OCI-LY3 (cell line): ENCODE results near the gene EPN2.

Source experiments
- H2AFZ ChIP-seq: fragments of 200-600, 300-600 bp; shearing (Covaris generic); 2 replicates; pipeline ENCODE4 v1.6.0; 2014; ENCODE audit warnings: antibody characterized with exemption, low read depth, low read length
- H3K27ac ChIP-seq: fragments of 200-600, 300-600 bp; sonication (generic); 2 replicates; pipeline ENCODE4 v1.5.1; 2014; ENCODE audit warnings: mild to moderate bottlenecking, low read length, moderate library complexity, mixed read lengths
- H3K27me3 ChIP-seq: fragments of 200-600, 300-600 bp; sonication (generic); 2 replicates; pipeline ENCODE4 v1.6.1; 2014; ENCODE audit warnings: low read depth, low read length, mixed read lengths
- H3K36me3 ChIP-seq: fragments of 200-600, 300-600 bp; sonication (generic); replicated peaks from 2 replicates; pipeline ENCODE3; 2014; ENCODE audit warnings: low read depth, low read length, mixed read lengths
- H3K4me1 ChIP-seq: fragments of 300-600, 200-600 bp; sonication (generic); 2 replicates; pipeline ENCODE4 v1.6.1; 2014; ENCODE audit warnings: low read length, mixed read lengths
- H3K4me2 ChIP-seq: fragments of 200-600, 300-600 bp; sonication (generic); 2 replicates; pipeline ENCODE4 v1.6.1; 2014; ENCODE audit warnings: low read length, mixed read lengths
- H3K4me3 ChIP-seq: fragments of 300-600, 200-600 bp; sonication (generic); 2 replicates; pipeline ENCODE4 v1.5.1; 2014; ENCODE audit warnings: antibody characterized with exemption, mild to moderate bottlenecking, low read length, moderate library complexity
- H3K79me2 ChIP-seq: fragments of 300-600, 200-600 bp; shearing (Covaris generic); 2 replicates; pipeline ENCODE4 v1.6.1; 2014; ENCODE audit warnings: mild to moderate bottlenecking, low read length, mixed read lengths
- H3K9ac ChIP-seq: fragments of 300-600, 200-600 bp; shearing (Covaris generic); 2 replicates; pipeline ENCODE4 v1.6.0; 2014; ENCODE audit warnings: mild to moderate bottlenecking, low read length, moderate library complexity
- H3K9me3 ChIP-seq: fragments of 200-600, 300-600 bp; shearing (Covaris generic); 2 replicates; pipeline ENCODE4 v1.6.1; 2014; ENCODE audit warnings: low read length, mixed read lengths; ENCODE audit not compliant: insufficient read depth
- H4K20me1 ChIP-seq: fragments of 200-600, 300-600 bp; sonication (generic); 2 replicates; pipeline ENCODE4 v1.6.1; 2016; ENCODE audit warnings: low read length, mixed read lengths; ENCODE audit not compliant: insufficient read depth
- EZH2phosphoT487 ChIP-seq: fragments of 200-600 bp; shearing (Covaris generic); IDR thresholded peaks from 2 replicates; pipeline ENCODE4 v1.6.1; 2018; ENCODE audit warnings: antibody characterized with exemption, mixed run types, low read depth
- TF ChIP-seq, protein P1 (sequence below): fragments of 200-600, 300-600 bp; sonication (generic); IDR thresholded peaks from 2 replicates; pipeline ENCODE4 v1.5.1; 2014; ENCODE audit warnings: antibody characterized with exemption, low read length, low read depth

Gene EPN2

GRCh38 chr17:19313746-19314651 is 76.8 kb downstream of the EPN2 start:
- no peaks in the 10 kb centered on the region; the same call in 1 of the 2 replicates for H3K4me1 ChIP-seq
- no peaks in the 10 kb centered on the region for H4K20me1 ChIP-seq
- TF ChIP-seq, protein P1, sequence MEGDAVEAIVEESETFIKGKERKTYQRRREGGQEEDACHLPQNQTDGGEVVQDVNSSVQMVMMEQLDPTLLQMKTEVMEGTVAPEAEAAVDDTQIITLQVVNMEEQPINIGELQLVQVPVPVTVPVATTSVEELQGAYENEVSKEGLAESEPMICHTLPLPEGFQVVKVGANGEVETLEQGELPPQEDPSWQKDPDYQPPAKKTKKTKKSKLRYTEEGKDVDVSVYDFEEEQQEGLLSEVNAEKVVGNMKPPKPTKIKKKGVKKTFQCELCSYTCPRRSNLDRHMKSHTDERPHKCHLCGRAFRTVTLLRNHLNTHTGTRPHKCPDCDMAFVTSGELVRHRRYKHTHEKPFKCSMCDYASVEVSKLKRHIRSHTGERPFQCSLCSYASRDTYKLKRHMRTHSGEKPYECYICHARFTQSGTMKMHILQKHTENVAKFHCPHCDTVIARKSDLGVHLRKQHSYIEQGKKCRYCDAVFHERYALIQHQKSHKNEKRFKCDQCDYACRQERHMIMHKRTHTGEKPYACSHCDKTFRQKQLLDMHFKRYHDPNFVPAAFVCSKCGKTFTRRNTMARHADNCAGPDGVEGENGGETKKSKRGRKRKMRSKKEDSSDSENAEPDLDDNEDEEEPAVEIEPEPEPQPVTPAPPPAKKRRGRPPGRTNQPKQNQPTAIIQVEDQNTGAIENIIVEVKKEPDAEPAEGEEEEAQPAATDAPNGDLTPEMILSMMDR = no peak
- no peak for TF ChIP-seq EZH2phosphoT487
- no peak overlapping the region for H3K9ac ChIP-seq
- H3K27me3 ChIP-seq = no peaks in the 10 kb centered on the region
- no peak overlapping the region for H3K4me2 ChIP-seq
- H3K36me3 ChIP-seq = no peaks in the 10 kb centered on the region
- no peak overlapping the region for H3K4me3 ChIP-seq
- no peaks in the 10 kb centered on the region for H3K79me2 ChIP-seq
- H3K27ac ChIP-seq = no peak overlapping the region
- H3K9me3 ChIP-seq = no peaks in the 10 kb centered on the region
- no peak overlapping the region for H2AFZ ChIP-seq

DNA sequence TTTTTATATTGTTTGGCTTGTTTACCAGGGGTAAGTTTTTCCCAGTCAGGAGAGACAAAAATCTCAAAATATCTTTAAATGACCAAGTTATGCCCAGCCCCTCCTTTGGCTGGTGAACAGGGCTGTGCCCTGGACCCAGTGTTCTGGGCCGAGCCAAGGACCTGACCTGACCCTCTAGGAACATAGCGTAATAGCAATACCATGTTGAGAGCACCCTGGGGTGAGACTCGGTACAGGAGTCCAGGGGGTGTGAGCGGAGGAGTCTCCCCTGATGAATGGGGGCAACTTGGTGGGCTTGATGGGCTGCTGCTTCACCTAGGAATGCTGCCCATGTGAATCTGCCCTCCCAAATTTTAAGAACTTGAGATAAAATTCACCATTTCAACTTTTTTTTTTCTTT is 77.9 kb downstream of the EPN2 start:
- Histone ChIP-seq H3K9ac (no peak overlapping the region), H4K20me1 (no peaks in the 10 kb centered on the region), H3K36me3 (no peaks in the 10 kb centered on the region), H3K79me2 (no peaks in the 10 kb centered on the region), H3K9me3 (no peaks in the 10 kb centered on the region), H3K27ac (no peak overlapping the region), H3K27me3 (no peaks in the 10 kb centered on the region), H3K4me1 (no peaks in the 10 kb centered on the region; the same call in 1 of the 2 replicates), H3K4me3 (no peak overlapping the region), H3K4me2 (no peak overlapping the region), H2AFZ (no peak overlapping the region)
- no peak for TF ChIP-seq EZH2phosphoT487
- TF ChIP-seq, protein P1 = no peak

GRCh38 chr17:19316761-19317358 is 79.7 kb downstream of the EPN2 start:
- TF ChIP-seq, protein P1 = no peak
- TF ChIP-seq EZH2phosphoT487 = no peak
- Histone ChIP-seq H3K79me2 (no peaks in the 10 kb centered on the region), H3K27ac (no peak overlapping the region), H3K36me3 (no peaks in the 10 kb centered on the region), H3K9ac (no peak overlapping the region), H3K9me3 (no peaks in the 10 kb centered on the region), H3K4me1 (no peaks in the 10 kb centered on the region; the same call in 1 of the 2 replicates), H3K4me2 (no peak overlapping the region), H4K20me1 (no peaks in the 10 kb centered on the region), H2AFZ (no peak overlapping the region), H3K4me3 (no peak overlapping the region), H3K27me3 (no peaks in the 10 kb centered on the region)

DNA sequence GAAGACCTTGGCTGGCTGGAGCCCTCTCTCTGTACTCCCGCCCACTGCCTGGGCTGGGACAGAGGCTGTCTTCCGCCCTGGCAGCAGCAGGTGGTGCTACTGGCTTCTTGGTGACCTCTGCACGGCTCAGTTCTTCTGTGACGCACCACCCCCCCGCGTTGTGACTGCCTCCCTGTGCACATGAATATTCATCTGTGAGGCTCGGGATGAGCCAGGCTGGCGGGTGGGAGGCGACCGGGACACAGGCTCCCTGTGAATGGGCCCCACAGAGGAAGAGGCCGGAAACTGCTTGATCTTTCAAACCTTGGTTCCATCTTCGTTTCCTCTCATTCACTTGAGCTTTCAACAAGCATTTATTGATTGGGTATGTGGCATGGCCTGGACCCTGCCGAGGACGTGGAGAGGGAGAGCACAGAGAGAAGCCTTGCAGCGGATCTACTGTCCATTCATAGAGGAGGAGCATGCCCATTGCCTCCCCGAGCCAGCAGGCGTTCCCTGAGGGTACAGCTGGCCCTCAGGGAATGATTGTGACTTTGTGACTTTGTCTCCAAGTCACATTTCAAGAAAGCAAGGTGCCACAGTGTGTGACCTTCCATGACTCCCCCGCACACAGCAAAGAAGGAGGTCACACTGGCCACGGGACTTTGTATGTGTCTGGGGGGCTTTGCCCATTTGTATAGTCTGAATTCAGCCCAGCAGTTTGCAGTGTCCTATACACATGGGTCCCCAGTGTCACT is 80.4 kb downstream of the EPN2 start:
- Histone ChIP-seq H4K20me1 (no peaks in the 10 kb centered on the region), H3K4me1 (no peaks in the 10 kb centered on the region; the same call in 1 of the 2 replicates), H3K4me3 (no peak overlapping the region), H3K27me3 (no peaks in the 10 kb centered on the region), H3K9me3 (no peaks in the 10 kb centered on the region), H3K27ac (no peak overlapping the region), H3K79me2 (no peaks in the 10 kb centered on the region), H3K4me2 (0 out of 2 replicates have a peak overlapping the region, but pooled peaks have one; percentile 14), H3K9ac (no peak overlapping the region), H2AFZ (no peak overlapping the region), H3K36me3 (no peaks in the 10 kb centered on the region)
- TF ChIP-seq, protein P1 = no peak
- no peak for TF ChIP-seq EZH2phosphoT487
